Activated T-cell treated with anti-CD3 and anti-CD28 coated beads, Interleukin-2, amount 50 U/mL, for 48 hours (primary cell): ENCODE data around the gene RAPGEF1.
"Not testable (repeated sequence)": the region's sequence is repeated elsewhere in the genome, so short reads cannot be mapped to it uniquely, and the experiment has no call there.

Source experiments
- DNase-seq, 2 experiments: peaks; one replicate each; pipeline ENCODE4 v3.0.0-alpha.2; 2020

The RAPGEF1 gene

GRCh38 chr9:131739959-131740648 is at the start of gene RAPGEF1:
RAPGEF1 (minus strand) TSS chr9:131740076; CDS start chr9:131739830, 246 bp downstream.
- peak; percentile 90 to 92 for DNase-seq

DNA sequence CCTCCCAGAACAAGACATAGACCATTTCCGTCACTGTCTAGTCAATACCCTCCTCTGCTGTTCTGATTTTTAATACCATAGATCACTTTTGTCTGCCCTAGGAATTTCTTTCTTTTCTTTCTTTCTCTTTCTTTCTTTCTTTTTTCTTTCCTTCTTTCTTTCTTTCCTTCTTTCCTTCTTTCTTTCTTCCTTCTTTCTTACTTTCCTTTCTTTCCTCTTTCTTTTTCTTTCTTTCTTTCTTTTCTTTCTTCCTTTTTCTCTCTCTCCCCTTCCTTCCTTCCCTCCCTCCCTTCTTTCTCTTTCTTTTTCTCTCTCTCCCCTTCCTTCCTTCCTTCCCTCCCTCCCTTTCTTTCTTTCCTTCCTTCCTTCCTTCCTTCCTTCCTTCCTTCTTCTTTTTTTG is 49.0 kb upstream of the RAPGEF1 start:
- no peak for DNase-seq

DNA sequence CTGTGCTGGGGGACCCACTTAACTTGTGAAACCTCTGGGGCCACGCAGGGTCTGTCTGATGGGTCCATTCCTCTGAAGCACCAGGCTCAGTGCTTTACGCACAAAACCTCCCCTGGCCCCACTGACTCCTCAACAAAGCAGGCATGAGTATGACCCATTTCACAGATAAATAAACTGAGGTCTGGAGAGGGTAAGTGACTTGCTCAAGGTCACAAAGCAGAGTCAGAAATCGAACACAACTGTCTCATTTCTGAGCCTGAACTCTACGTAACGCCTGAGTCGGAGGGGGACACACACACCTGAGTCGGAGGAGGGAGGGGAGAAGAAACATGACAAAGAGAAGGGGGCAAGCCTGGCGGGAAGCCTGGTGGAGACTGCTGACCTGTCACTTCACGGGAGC is 48.0 kb upstream of the RAPGEF1 start:
- no peak for DNase-seq

DNA sequence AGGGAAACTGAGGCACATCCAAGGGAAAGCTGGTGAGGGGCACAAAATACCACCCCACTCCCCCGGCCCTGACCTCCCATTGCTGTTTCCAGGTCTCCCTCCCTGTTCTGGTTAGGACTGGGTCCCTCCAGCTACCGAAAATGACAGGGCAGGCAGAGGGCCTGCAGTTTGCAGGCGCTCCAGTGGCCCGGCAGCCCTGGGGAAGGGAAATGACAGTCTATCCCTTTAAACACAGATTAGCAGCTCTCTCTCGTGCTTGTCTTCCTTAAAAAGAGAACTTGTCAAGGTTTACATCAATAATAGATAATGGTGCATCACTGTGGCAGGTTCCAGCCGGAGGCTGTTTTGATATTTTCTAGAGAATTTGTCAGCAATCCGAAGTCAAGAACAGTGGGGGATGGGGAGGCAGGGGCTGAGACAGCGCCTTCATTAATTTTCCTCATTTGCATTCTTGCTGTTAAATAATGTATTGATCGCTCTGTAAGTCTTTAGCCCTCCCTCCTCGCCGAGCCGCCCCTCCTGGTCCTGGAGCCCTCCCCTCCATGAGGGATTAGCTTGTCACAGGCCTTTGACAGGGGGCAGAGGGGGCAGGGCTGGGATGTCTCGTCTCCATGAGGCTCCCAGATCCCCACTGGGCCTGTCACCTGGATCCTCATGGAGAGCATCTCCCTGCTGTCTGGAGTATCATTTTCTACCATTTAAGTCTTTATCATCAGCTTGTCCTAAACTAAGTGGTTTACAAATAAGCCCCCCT is 45.0 kb upstream of the RAPGEF1 start:
- DNase-seq, result no peak

DNA sequence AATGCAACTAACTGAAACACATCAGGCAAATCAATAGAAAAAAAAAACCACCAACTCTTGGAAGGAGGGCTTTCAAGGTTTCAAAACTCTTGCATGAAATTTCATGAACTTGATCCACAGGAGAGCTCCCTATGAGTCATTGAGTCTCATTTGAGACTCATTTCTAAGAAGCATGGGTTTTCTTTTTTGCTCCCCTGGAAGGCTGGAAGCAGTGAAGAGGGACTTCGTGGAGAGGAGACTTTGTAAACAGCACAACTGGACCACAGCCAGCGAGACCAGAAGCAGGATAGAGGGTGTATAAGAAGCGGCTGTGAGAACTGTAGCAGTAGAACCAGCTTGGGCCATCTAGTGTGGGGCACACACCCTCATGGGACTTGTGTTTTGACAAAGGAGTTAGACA is 41.2 kb upstream of the RAPGEF1 start:
- DNase-seq, result peak in 1 of 2 experiments; percentile 20

DNA sequence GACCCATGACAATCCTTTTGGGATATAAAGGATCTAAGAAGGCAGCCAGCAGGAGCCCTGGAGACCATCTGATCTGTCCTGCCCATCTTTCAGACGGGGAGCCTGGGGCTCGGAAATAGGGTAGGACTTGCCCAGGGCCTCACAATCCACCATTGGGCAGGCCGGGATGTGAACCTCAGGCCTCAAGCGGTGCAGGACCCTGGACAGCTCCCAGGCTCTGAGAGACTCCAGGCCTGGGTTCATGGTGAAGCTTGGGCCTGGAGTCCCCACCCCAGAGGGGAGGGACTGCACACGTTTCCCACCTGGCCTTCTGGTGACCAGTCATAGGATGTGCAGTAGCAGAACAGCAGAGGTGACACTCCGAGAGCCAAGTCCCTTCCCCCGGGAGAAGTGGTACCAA is 36.6 kb upstream of the RAPGEF1 start:
- peak; percentile 43 to 52 for DNase-seq

DNA sequence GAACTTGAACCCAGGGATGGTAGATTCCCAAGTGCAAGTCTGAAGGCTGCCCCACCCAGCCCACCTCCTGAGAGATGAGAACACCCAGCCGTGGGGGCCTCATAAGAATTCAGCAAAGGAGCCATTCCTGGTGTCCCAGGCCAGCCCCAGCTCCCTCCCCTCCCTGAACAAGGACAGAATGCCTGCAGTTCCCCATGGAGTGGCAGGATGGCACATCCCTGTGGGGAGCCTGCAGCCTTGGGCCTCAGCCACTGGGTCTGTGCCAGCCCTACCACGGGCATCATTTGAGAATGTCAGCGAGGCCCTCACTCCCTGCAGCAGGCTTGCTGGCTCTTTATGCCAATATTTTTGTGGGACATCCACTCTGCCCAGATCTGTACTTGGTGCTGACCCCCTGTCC is 36.2 kb upstream of the RAPGEF1 start:
- no peak for DNase-seq

GRCh38 chr9:131774636-131775035 is 34.8 kb upstream of the RAPGEF1 start:
- no peak for DNase-seq

DNA sequence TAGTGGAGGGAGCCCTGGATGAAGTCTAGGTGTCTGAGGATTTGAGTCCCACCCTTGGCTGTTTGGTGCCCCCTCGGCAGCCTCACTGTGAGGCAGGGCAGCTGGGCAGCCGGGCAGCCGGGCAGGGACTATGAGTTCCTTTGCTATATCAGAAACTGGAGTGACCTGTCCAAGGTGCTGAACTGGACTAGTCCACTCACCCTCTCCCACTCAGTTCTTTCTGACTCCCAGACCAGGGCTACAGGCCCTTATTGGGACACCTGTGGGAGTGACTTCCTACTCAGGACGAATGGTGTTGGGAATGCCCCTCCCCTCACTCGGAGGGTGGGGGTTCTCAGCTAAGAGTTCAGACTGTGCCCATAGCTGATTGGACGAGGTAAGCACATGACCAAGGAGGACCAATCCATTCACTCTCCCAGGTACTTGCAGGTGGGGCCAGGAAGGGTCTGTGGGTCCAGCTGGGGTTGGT is 34.1 kb upstream of the RAPGEF1 start:
- DNase-seq, result peak; percentile 42 to 43

- no peak for DNase-seq
Observed at GRCh38 chr9:131772940-131773339, 33.1 kb upstream of the RAPGEF1 start.

GRCh38 chr9:131771646-131772045 is 31.8 kb upstream of the RAPGEF1 start:
- no peak for DNase-seq

DNA sequence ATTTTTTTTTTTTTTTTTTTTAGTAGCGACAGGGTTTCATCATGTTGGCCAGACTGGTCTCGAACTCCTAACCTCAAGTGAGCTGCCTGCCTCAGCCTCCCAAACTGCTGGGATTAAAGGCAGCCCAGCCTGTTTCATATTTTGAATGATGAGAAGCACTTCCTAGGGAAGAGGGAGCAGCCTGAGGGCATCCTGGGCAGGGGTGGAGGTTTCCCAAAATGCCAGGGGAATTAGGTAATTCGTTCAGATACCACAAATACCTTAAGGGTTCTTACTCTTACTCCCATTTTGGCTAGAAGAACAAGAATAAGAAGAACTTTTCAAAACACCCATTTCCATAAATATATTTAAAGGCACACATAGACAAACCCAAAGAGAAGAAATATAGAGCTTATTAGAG is 29.5 kb upstream of the RAPGEF1 start:
- no peak for DNase-seq

DNA sequence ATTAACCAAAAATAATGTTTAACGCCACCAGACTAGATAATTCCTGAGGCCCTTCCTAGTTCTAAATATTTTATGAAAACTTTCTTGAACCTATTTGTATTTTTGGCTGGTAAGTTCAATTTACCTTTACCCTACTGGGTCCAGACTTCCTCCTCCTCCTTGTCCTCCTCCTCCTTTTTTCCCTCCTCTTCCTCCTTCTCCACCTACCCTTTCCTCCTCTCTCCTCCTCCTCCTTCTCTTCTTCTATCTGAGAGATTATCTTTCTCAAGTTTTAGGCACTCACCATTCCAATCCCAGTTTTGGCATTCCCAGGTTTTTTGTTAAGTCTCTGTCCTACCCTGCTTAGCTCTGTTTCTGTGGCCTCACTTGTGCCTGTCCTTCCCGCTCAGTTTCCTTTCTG is 24.7 kb upstream of the RAPGEF1 start:
- no peak for DNase-seq

- peak; percentile 83 to 88 for DNase-seq
Observed at GRCh38 chr9:131762356-131762932, 22.6 kb upstream of the RAPGEF1 start.

DNA sequence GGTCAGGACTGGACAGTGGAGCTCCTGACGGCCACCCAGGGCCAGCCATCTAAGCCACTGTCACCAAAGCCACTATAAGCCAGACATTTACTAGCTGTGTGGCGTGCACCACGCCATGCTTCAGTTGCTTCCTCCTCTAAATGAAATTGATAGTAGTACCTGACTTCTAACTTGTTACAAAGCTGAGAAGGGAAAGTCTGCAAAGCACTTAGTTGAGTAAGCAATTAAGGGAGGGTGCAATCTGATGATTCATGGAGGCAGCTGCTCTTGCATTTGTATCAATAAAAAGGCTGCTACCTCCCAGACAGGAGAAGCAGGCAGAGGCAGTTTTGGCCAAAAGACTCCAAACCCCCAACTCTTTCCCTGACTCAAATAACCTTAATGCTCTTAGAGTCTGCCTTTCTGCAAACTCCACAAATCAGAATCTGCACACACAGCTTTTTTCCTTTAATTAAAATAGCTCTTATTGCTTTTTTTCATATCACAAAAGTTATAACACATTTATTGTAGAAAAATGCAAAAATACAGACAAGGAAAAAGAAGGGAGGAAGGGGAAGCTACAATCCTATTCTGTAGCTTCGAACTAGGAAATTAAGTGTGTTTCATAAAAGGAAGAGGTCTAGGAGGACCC is 19.3 kb upstream of the RAPGEF1 start:
- no peak for DNase-seq

DNA sequence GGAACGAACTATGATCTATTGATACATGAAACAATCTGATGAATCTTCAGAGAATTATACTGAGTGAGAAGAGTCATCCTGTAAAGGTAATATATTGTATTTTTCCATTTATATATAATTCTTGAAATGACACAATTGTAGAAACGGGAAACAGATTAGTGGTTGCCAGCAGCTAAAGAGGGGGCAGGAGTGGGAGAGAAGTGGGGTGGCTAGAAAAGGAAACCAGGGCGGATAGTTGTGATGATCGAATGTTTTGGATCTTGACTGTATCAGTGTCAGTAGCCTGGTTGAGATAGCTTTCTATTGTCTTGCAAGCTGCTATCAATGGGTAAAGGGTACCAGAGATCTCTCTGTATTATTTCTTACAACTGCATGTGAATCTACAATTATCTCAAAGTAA is 17.7 kb upstream of the RAPGEF1 start:
- no peak for DNase-seq

- DNase-seq, result peak; percentile 89 to 92
Observed at GRCh38 chr9:131755541-131756198, 15.8 kb upstream of the RAPGEF1 start.

DNA sequence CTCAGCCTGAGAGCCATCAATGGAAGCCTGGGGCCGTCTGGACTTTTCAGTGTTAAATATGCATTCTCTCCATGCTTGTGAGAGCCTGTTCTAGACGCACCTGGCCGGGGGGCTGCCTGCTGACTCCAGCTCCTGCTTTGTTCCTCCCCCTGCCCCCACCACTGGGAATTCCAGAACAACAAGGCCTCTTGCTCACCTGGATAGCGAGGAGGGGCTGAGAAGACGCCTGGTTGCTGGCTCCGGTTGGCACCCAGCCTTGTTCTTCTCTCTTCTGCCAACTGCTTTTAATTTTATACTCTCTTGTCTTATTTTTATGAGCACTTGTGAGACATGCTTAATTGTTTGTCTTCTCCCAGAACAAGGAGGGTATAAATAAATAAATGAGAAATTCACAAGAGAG is 15.0 kb upstream of the RAPGEF1 start:
- no peak for DNase-seq

- not testable (repeated sequence) for DNase-seq
Observed at GRCh38 chr9:131753751-131754150, 13.9 kb upstream of the RAPGEF1 start.

- no peak for DNase-seq
Observed at GRCh38 chr9:131752231-131752884, 12.5 kb upstream of the RAPGEF1 start.

DNA sequence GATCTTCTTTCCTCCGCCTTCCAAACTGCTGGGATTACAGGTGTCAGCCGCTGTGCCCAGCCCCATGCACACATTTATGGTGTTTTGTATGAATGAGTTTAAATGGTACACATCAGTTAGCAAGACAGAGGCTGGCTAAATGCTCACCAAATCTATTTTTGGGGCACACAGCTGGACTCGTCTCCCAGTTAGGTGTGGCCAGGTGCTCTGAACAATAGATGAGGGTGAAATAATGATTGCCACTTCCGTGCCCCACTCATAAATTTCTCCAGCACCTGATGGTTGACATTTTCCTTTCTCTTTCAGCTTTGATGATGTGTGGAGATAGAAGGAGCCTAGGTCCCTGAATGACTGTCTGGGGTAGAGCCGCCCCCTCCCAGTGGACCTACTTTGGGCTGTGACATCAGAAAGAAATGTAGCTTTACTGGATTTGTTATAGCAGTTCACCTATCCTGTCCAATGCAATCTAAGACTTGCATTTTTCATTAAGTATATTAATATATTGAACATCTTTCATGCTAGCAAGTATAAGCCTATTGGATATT is 8.6 kb upstream of the RAPGEF1 start:
- peak in 1 of 2 experiments; percentile 45 for DNase-seq

DNA sequence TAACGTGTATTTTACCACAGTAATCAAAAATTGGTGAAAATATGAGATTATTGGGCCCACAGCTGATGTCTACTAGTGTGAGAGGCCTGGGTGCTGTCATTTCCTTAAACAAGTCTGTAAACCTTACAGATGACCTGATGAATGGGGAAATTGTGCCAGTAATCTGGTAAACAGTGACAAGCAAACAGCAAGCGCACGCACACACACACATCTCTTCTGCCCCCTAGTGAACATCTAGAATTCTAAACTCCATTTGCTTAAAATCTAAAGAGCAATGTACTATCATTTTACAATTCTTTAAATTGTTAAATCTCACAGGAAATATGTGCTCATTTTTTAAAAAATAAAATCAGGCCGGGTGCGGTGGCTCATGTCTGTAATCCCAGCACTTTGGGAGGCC is 7.5 kb upstream of the RAPGEF1 start:
- DNase-seq, result no peak
